ENCODE results near the gene PLN.

The PLN gene

GRCh38 chr6:118548136-118548535 lies at the start of gene PLN:
TSS of gene PLN (plus strand) at chr6:118548296. CDS start at chr6:118558922, 10,626 bp downstream.
- no peak for DNase-seq

DNA sequence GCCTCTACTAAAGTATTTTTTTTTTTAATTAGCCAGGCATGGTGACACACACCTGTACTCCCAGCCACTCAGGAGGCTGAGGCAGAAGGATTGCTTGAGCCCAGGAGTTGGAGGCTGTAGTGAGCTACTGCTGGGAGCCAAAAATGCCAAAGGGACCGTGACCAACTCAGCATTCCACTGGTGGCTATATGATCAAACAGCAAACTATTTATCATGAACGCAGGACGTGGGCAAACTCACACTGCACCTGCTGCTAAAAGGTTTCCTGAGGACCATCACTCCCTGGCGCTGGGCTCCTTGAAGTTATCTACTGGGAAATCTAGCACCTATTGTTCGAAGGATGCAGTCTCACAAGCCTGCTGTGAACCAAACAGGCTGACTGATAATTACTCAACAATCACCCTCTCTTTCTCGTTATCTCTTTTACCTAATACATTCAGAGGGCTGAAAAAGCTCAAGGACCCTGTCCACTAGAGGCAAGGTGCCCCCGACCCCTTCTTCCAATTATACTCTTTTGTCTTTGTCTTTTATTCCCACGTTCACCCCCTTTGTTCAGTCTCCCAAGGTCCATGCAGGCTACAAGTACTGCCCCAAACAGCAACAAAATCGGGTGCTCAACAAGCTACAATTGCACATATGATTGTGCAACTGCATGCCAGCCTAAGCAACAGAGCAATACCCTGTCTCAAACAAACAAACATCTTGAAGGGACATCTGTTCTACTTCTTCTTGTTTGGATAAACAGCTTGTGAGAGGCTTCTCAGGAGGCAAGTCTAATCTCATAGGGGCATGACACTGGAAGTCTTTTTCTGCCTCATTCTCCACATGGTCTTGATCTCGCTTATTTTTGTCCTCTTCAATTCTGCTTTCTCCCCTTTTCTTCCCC lies 47.7 kb upstream of the PLN start:
- DNase-seq, result no peak

GRCh38 chr6:118501099-118501498 lies 47.0 kb upstream of the PLN start:
- DNase-seq, result no peak

DNA sequence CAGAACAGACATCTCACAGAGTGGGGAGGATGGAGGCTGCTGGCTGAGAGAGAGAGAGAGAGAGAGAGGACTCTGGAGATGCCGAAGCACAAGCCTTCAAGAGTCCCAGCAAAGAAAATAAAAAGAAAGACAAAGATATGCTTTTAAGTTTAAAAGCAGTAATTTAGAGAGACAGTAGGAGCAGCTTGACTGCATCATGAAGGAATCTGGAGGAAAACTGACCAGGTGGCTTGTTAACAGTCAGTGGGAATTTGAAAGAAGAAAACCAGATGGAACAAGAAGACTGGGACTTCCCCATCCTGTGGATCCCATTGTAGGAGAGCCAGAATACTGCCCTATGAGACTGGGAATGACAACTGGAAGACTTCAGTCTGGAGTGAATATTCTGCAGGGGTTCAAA lies 46.3 kb upstream of the PLN start:
- DNase-seq, result no peak

GRCh38 chr6:118502169-118502568 lies 45.9 kb upstream of the PLN start:
- DNase-seq, result no peak

DNA sequence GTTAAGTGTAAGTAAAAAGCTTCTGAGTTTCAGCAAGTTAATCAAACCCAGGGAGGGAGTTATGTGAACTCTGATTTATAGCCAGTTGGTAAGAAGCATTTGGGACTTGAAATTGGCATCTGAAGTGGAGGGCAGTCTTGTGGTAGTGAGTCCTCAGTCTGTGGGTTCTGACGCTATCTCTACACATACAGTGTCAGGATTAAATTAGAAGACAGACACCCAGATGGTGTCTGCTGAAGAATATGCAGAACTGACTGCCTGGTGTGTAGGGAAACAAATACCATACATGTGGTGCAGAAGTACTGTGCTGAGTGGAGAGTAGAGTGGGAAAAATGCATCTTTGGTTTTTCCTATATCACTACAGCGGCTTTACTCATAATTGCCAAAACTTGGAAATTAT lies 43.5 kb upstream of the PLN start:
- DNase-seq, result no peak

DNA sequence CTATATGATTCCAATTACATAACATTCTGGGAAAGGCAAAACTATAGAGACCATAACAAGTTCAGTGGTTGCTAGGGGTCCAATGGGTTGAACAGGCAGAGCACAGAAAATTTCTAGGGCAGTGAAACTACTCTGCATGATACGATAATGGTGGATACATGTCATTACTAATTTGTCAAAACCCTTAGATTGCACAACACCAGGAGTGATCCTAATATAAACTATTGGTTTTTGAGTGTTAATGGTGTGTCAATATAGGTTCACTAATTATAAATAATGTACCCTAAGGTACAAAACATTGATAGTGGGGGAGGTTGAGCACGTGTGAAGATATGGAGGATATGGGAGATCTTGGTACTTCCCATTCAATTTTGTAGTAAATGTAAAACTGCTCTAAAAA lies 42.4 kb upstream of the PLN start:
- no peak for DNase-seq

- no peak for DNase-seq
Observed at GRCh38 chr6:118506071-118506638, 41.9 kb upstream of the PLN start.

- no peak for DNase-seq
Observed at GRCh38 chr6:118507636-118508035, 40.5 kb upstream of the PLN start.

- no peak for DNase-seq
Observed at GRCh38 chr6:118509009-118509617, 39.0 kb upstream of the PLN start.

DNA sequence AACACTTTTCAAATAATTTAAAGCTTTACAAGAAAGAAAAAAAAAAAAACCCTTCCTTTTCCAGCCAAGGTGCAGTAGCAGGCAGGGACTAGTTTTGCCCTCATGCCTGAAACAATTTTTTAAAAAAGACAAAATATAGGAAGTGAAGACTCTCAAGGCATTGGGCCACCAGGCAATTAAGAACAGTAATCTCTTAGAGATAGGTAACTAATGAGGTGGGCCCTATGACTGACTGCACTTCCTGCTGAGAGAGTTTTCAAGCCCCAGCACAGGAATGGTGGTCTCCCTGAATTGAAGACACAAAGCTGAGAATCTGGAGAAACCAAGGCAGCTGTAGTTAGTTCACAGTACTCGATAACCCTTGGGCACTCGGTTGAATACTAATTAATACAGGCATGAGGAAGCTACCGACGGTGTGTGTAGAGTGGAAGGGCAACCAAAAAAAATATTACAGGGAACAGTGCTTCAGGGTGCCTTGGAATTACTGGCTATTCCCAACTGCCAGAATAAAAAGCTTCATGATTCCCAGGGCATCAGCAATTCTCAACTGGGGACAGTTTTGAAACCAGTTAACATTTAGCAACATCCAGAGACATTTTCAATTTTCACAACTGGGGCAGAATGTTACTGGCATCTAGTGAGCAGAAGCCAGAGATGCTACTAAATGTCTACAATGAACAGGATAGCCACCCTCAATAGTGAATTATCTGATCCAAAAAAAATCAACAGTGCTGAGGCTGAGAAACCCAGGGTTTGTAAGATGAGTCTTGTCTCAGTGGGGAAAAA lies 36.0 kb upstream of the PLN start:
- no peak for DNase-seq

DNA sequence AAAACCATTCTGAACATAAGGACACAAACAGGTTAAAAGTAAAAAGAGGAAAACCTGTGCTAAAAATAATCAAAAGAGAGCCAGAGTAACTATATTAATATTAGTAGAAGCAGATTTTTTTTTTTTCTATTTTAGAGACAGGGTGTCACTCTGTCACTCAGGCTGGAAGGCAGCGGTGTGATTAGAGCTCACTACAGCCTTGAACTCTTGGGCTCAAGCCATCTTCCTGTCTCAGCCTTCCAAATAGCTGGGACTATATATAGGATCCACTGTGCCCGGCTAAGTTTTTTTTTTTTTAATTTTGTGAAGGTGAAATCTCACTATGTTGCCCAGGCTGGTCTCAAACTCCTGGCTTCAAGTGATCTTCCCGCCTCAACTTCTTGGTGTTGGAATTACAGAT lies 33.4 kb upstream of the PLN start:
- DNase-seq, result no peak

- DNase-seq, result no peak
Observed at GRCh38 chr6:118522422-118522821, 25.7 kb upstream of the PLN start.

DNA sequence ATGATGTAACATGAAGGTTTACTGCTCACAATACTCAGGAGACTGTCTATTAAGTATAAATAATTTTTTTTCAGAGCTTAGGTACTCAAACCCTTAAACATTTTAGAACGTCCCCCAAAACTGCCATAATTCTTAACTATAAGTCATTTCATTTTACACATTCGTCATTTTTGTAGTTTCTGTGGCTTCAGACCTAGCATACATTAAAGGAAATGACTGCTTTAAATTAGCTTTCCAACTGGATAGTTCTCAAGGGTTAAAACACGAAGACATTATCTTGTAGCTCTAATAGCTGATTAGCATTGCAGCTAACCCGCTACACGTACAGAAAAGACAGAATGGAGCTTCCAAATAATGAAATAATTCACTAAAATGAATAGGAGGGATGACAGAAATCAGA lies 24.9 kb upstream of the PLN start:
- no peak for DNase-seq

DNA sequence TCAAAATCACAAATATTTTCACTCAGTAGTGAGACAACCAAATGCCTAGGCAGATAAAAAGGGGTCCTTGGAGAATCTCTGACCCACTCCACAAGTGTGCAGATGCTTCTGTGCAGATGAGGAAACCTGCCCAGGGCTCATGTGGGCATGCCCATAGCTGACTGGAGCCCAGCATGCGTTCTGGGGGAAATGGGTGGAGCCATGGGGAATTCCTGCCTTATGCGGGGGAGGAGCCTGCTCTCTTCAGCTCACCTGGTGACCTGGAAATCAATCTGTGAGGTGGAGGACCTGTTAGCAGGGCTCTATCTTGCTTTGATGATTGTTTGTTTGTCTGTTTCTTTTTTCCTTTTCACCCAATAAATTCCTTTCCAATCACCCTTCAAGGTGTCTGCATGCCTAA lies 23.4 kb upstream of the PLN start:
- no peak for DNase-seq

- no peak for DNase-seq
Observed at GRCh38 chr6:118525913-118526780, 21.9 kb upstream of the PLN start.

- no peak for DNase-seq
Observed at GRCh38 chr6:118528129-118528528, 20.0 kb upstream of the PLN start.

DNA sequence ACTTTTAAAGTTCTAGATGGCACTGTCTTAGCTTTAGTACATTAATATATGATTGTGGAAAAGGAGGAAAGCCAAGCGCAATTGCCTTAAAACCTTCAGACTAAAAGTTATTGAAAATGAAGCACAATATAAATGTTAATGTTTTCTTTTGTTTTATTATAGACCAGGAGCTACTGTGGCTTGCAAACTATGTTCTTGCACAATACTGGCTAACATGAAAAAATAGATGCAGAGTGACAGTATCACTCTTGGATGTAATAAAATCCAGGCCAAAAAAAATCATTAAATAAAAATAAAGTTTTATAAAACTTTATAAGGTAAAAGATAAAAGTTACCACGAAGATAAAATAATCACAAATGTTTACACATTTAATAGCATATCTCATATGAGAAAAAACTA lies 18.3 kb upstream of the PLN start:
- no peak for DNase-seq

DNA sequence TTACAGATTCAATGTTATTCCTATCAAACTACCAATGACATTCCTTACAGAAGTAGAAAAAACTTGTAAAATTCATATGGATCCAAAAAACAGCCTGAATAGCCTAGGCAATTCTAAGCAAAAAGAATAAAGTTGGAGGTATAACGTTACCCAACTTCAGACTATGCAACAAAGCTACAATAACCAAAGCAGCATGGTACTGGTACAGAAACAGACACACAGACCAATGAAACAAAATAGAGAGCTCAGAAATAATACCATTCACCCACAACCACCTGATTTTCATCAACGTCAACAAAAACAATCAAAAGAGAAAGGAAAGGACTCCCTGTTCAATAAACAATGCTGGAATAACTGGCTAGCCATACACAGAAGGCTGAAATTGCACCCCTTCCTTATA lies 17.2 kb upstream of the PLN start:
- no peak for DNase-seq

DNA sequence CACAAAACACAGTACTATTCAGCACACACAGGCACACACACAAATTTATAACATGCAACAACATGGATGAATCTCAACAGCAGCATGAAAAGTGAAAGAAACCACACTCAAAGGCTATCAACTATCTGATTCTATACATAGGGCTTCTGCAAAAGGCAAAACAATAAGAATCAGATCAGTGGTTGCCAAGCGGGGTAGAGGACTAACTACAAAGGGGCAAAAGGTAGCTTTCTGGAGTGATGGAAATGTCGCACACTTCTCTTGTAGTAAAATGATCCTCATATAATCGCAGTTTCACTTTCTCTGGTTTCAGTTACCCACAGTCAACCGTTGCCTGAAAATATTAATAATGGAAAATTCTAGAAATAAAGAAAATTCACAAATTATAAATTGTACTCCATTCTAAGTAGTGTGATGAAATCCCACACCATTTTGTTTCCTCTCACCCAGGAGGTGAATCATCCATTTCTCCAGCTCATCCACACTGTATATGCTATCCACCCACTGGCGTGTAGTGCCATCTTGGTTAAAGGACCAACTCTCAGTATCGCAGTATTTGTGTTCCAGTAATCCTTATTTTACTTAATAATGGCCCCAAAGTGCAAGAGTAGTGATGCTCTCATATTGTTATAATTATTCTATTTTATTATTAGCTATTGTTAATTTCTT lies 12.8 kb upstream of the PLN start:
- DNase-seq, result no peak

DNA sequence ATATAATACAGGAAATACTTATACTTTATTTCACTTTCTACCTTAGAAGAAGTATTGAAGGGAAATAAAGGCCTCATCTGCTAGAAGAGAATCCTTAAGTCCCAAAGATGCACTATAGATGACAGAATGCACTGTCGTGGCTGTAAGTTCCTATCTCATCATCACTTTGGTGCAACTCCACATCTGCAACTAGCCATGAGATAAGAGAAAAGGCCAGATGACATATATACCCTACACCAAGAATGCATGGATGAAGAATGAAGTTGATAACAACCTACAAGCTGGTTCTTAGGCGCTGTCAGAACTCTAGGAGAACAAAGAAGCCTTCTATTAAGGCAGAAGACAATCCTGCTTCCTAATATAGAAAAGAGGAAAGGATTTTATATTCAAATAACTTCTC lies 11.6 kb upstream of the PLN start:
- no peak for DNase-seq

DNA sequence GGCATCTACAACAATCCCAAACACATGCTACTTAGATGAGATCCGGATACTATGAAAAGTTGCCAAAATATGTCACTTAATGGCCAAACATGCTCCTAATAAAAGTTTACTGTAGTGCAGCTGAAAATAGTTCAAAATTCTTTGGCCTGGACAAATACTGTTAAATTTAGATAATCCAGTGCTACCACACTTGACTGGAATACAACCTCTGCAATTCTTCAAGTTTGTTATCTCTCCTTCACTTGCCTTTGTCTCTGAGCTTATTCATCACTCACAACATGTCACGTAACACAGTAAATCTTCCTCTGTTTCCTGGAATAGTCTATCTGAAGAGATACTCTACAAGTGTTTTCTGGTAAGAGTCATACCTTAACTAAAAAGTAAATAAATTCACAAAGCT lies 10.5 kb upstream of the PLN start:
- DNase-seq, result no peak

Data from suppressor macrophage treated with lipopolysaccharide for 4 hours (primary cell).